Kasumi-1 (cell line): Measurements from ENCODE around the gene CXCL12.

Source experiments
- DNase-seq, 2 experiments: peaks; one replicate each; lab custom pipeline; 2025; lab: John Stamatoyannopoulos, UW

Gene CXCL12

DNA sequence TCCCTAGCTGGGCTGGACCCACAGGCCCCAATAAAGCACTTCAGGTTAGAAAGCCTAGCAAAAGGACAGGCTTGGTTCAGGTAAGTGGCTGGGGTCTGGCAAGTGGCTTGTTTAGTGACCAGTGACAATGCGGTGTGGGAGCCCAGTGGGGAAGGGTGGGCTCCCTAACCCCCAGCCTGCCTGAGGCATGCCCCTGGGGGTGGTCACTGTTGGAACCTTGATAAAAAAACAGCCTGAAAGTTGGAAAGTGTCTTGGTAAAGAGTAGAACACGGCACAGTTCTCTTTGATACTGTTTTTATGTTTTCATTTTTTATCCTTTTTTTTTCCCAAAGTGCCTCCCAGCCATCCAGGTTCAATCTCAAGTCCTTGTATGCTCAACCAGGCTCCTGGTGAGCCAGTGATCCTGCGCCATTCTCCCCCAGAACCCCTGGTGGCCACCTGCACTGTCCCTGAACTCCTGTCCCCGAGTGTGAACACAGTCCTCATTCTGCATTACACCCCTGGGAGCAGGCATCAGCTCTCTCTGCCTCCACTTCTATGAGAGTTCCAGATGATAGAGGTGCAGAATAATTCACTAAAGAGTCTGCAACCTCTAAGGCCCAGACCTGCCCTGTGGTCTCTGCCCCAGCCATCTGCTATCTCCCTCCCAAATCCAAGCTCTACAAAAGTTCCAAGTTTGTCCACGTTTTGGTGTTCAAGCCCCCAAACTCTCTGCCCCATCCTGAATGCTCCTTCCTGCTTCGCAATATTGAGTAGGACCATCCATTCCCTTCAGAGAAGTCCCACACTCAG, 15.0 kb upstream of the CXCL12 start:
- no peak for DNase-seq

DNA sequence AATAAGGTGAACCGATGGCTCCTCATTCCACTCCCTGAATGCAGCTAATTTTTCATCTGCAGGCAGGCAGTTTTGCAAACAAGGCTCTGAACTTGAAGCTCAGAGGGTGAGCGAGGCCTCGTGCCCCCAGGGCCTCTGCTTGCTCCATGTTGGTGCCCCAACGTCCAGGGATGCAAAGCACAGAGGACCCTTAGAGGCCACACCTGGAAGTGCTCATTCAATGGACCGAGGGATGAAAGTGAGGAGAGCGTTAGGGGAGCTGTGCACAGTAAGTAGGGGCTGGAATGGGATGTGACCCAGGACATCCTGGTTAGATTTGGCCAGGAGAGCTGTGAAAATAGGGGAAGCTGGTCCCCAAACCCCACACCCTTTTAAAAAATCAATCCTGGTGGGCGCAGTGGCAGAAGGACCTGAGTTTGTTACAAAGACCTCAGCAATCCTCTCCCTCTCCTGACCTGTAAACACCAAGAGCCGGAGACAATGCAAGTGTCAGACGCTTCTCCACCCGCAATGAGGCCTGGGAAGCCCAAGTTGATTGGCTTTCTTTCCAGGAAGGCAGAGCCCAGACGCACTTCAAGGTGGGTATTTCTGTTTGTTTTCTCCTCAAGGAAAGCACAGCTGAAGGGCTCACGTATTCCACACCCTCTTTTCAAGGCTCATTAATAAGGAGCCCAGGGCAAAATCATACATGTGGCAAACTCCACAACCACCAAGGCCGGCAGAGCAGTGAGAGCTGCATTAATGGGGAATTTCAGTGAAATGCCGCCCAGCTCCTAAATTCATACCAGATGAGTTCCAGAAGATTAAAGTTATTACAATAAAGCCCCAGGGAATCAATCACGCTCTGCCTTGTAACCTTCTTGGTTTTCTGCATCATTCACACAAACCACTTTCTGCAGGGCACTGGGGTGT, 14.1 kb upstream of the CXCL12 start:
- no peak for DNase-seq

- DNase-seq: no peak
Observed at GRCh38 chr10:44398271-44398670, 13.4 kb upstream of the CXCL12 start.

- no peak for DNase-seq
Observed at GRCh38 chr10:44397476-44398225, 12.8 kb upstream of the CXCL12 start.

DNA sequence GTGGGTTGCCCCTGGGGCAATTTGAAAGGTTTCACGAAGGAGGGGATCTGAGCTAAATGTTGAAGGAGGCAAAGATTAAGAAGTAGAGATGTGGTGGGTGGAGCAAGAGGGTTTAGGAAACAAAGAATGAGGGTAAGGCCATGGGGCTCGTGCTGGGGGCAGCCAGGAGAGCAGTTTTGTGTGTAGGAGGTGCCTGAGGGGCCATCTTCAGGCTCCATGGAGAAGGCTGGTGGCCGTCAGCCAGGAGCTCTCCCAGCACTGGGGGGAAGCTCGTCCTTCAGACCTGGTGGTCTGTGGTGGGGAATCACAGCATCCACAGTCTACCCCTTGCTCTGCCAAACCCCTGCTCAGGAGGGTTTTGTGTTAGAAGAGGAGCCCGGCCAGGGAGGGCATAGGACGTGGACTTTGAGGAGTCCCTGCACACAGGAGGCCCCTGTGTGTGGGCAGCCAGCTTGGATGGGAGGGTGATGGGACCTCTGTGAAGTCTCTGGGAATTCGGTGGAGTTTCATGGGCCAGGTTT, 11.8 kb upstream of the CXCL12 start:
- no peak for DNase-seq

GRCh38 chr10:44395902-44396670, 11.2 kb upstream of the CXCL12 start:
- no peak for DNase-seq

GRCh38 chr10:44395396-44395795, 10.5 kb upstream of the CXCL12 start:
- DNase-seq: no peak

GRCh38 chr10:44394696-44395381, 9.9 kb upstream of the CXCL12 start:
- no peak for DNase-seq

GRCh38 chr10:44393834-44394547, 9.1 kb upstream of the CXCL12 start:
- no peak for DNase-seq

DNA sequence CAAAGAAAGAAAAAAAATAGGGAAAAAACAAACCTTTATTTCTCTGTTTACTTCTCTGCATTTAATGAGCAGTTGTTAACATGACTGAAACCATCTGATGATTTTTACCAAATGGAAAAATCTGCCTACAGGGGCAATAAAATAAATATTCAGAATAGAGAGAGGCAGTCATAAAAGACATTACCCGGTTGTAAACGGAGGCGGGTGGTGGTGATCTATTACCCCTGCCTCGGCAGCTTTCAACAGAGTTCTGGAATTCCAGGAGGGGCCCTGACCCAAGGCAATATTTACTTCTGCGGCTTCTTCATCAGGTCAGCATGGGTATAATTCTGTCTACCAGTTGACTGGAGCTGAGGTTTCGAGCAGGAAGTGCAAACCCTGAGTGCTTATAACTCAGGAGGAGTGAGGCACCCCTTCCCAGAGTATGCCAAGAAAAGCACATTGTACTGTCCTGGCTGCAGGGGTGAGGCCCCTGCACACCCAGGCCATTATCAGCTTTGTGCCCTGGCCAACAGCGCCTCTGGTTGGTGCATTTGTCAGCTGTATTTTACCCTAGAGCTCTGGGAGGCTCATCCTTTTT, 8.2 kb upstream of the CXCL12 start:
- no peak for DNase-seq

DNA sequence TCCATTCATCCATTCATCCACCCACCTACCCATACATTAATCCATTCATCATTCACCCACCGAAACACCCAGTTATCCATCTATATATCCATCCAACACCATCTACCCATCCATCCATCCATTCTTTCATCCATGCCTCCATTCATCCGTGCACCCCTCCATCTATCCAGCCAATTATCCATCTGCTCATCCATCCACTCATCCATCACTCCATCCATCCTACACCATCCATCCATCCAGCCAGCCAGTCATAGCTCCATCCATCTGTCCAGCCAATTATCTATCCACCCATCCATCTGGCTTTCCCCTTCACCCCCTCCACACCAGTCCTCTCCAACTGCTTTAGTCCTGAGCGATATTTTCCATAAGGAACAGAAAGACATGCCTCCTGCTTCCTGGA, 7.5 kb upstream of the CXCL12 start:
- DNase-seq: no peak

DNA sequence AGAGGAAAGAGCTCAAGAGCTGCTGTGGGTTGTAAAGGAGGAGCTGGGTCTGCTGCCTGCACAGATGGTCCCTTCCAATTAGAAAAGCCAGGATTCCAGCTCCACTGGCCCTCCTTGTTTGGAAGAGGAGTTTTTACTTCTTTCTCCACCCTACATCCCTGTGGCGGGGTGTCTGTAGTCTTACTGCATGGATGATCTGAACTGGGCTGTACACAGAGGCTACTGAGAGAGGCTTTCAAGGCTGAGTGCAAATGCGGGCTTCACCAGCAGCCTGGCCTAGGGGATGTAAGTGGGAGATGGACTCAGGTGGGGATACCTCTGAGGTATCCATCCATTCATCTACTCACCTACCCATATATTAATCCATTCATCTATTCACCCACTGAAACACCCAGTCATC, 7.1 kb upstream of the CXCL12 start:
- no peak for DNase-seq

- DNase-seq: no peak
Observed at GRCh38 chr10:44390585-44391072, 5.7 kb upstream of the CXCL12 start.

- DNase-seq: no peak
Observed at GRCh38 chr10:44389556-44389955, 4.7 kb upstream of the CXCL12 start.

DNA sequence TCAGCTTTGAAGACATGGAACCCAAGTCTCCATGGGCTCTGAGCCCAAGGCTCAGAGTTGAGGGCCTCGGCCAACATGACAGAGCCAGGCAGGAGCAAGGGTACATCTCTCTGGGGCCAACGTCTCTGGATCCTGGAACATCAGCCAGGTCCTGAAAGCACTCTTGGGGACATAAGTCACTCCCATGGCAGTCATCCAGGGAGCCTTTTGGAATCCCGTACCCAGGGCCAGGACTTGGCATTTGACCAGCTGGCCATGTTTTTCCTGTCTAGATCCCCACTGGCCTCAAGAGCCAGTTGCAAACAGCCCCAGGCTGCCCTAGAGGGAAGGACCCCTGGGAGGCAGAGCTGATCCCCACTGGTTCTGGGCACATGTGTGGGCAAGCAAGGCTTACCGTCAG, 4.3 kb upstream of the CXCL12 start:
- DNase-seq: no peak

GRCh38 chr10:44388641-44389040, 3.7 kb upstream of the CXCL12 start:
- no peak for DNase-seq

DNA sequence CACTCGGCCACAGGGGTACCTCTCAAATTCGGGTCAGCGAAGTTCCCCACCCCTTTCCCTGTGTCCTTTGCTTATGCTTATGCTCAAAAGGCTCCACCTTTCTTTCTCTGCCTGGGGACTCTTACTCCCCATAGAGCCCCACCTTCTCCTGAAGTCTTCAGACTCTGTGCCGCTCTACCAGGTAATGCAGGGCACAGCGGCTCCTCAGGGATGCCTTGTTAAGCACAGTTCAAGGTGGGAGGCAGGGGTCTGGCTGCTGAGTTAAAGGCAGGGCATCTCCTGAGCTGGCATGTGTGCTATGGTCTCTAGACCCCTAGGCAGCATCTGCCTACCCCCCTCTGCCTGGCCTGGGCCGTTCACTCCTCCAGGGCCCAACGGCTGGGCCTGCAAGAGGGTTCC, 3.0 kb upstream of the CXCL12 start:
- no peak for DNase-seq

- peak in 1 of 2 experiments; percentile 21 for DNase-seq
Observed at GRCh38 chr10:44386546-44387052, 1.7 kb upstream of the CXCL12 start.

GRCh38 chr10:44385696-44386441, 972 bp upstream of the CXCL12 start:
- no peak for DNase-seq
